ENCODE measurements around the gene SPRYD3.
A peak's percentile ranks its signal among the peaks of the same experiment; 100 is the strongest.

SPRYD3 gene

GRCh38 chr12:53082637-53083175 lies 3.5 kb upstream of the SPRYD3 start:
- no CpG with 5 or more reads among the region's 2 CpGs for WGBS
- no peak overlapping the region for H2BK120ac ChIP-seq (ENCODE audit: low read depth, low read length)
- no peaks in the 10 kb centered on the region for H3K36me3 ChIP-seq (ENCODE audit: control insufficient read depth in 1 of 2, insufficient read depth in 2 of 2, low read depth in 1 of 2, low read length in 2 of 2)
- H3K23ac ChIP-seq (ENCODE audit: low read length in 2 of 2): no peak overlapping the region
- no peak overlapping the region for H3K14ac ChIP-seq (ENCODE audit: low read length in 2 of 2)
- H3K79me1 ChIP-seq (replicated peaks; ENCODE audit: low read length, poor library complexity, severe bottlenecking): peaks cover 2% of the 10 kb centered on the region
- no peak overlapping the region for H3K4ac ChIP-seq (ENCODE audit: low read depth in 1 of 2, low read length in 2 of 2)
- no peak overlapping the region for H3K9ac ChIP-seq (ENCODE audit: low read length)
- peaks cover 0 to 9% of the 10 kb centered on the region in 2 experiments for H3K27me3 ChIP-seq (ENCODE audit: control insufficient read depth in 1 of 2, insufficient read depth in 1 of 2, low read length in 2 of 2)
- no peaks in the 10 kb centered on the region for H3K9me3 ChIP-seq (ENCODE audit: control insufficient read depth, low read length)
- no peak overlapping the region for H4K91ac ChIP-seq (ENCODE audit: low read length)
- H3K4me2 ChIP-seq (ENCODE audit: low read length, poor library complexity, severe bottlenecking): no peak overlapping the region
- H2BK15ac ChIP-seq (ENCODE audit: low read depth, poor library complexity, severe bottlenecking): no peak overlapping the region
- no peak overlapping the region for H2AFZ ChIP-seq (ENCODE audit: low read depth, low read length)
- no peak overlapping the region for H2BK5ac ChIP-seq (ENCODE audit: low read depth, low read length, poor library complexity, severe bottlenecking)
- no peak for DNase-seq
- peaks cover 5% of the 10 kb centered on the region for H3K4me1 ChIP-seq (ENCODE audit: control insufficient read depth, insufficient read depth, low read depth, low read length)
- H3K18ac ChIP-seq (ENCODE audit: low read depth in 1 of 2, low read length in 2 of 2): no peak overlapping the region
- no peak overlapping the region for H2AK5ac ChIP-seq (ENCODE audit: low read length, severe bottlenecking)
- no peak overlapping the region for H3K4me3 ChIP-seq (ENCODE audit: insufficient read depth in 1 of 2, low read depth in 1 of 2, low read length in 2 of 2)
- H2BK12ac ChIP-seq (ENCODE audit: low read length in 2 of 2): no peak overlapping the region
- no peak overlapping the region for H3K27ac ChIP-seq (ENCODE audit: low read length, poor library complexity, severe bottlenecking)
- no peak overlapping the region for H4K8ac ChIP-seq (ENCODE audit: low read length)

- Histone ChIP-seq H3K4me1 (ENCODE audit: control insufficient read depth, insufficient read depth, low read depth, low read length) (peaks cover 5% of the 10 kb centered on the region), H3K36me3 (ENCODE audit: control insufficient read depth in 1 of 2, insufficient read depth in 2 of 2, low read depth in 1 of 2, low read length in 2 of 2) (peaks cover 28 to 30% of the 10 kb centered on the region in 2 experiments), H3K23ac (ENCODE audit: low read length in 2 of 2) (peak overlapping the region in 1 of 2 experiments; percentile 19), H3K27ac (ENCODE audit: low read length, poor library complexity, severe bottlenecking) (peak overlapping the region; percentile 79), H2BK15ac (ENCODE audit: low read depth, poor library complexity, severe bottlenecking) (no peak overlapping the region), H3K79me1 (replicated peaks; ENCODE audit: low read length, poor library complexity, severe bottlenecking) (peaks cover 28% of the 10 kb centered on the region), H3K4me3 (ENCODE audit: insufficient read depth in 1 of 2, low read depth in 1 of 2, low read length in 2 of 2) (peak overlapping the region; percentile 68 to 85), H3K18ac (ENCODE audit: low read depth in 1 of 2, low read length in 2 of 2) (peak overlapping the region; percentile 34 to 81), H2BK12ac (ENCODE audit: low read length in 2 of 2) (no peak overlapping the region), H4K91ac (ENCODE audit: low read length) (peak overlapping the region; percentile 94), H4K8ac (ENCODE audit: low read length) (peak overlapping the region; percentile 88), H3K9me3 (ENCODE audit: control insufficient read depth, low read length) (no peaks in the 10 kb centered on the region), H3K9ac (ENCODE audit: low read length) (peak overlapping the region; percentile 88), H2BK120ac (ENCODE audit: low read depth, low read length) (peak overlapping the region; percentile 91), H3K4me2 (ENCODE audit: low read length, poor library complexity, severe bottlenecking) (peak overlapping the region; percentile 83), H3K14ac (ENCODE audit: low read length in 2 of 2) (peak overlapping the region in 1 of 2 experiments; percentile 85), H2AK5ac (ENCODE audit: low read length, severe bottlenecking) (peak overlapping the region; percentile 72), H3K4ac (ENCODE audit: low read depth in 1 of 2, low read length in 2 of 2) (peak overlapping the region; percentile 15 to 98), H3K27me3 (ENCODE audit: control insufficient read depth in 1 of 2, insufficient read depth in 1 of 2, low read length in 2 of 2) (no peaks in the 10 kb centered on the region), H2AFZ (ENCODE audit: low read depth, low read length) (peak overlapping the region; percentile 39), H2BK5ac (ENCODE audit: low read depth, low read length, poor library complexity, severe bottlenecking) (peak overlapping the region; percentile 10)
- peak; percentile 50 for DNase-seq
- WGBS: 23% methylated on average over 20 of the region's 25 CpGs
Observed at GRCh38 chr12:53078425-53079225, 565 bp downstream of the SPRYD3 start.

- H3K4ac ChIP-seq (ENCODE audit: low read depth in 1 of 2, low read length in 2 of 2): no peak overlapping the region
- no peak overlapping the region for H2AK5ac ChIP-seq (ENCODE audit: low read length, severe bottlenecking)
- no peak overlapping the region for H2BK12ac ChIP-seq (ENCODE audit: low read length in 2 of 2)
- DNase-seq: no peak
- no peak overlapping the region for H3K27ac ChIP-seq (ENCODE audit: low read length, poor library complexity, severe bottlenecking)
- H3K27me3 ChIP-seq (ENCODE audit: control insufficient read depth in 1 of 2, insufficient read depth in 1 of 2, low read length in 2 of 2): no peaks in the 10 kb centered on the region
- no peak overlapping the region for H3K4me3 ChIP-seq (ENCODE audit: insufficient read depth in 1 of 2, low read depth in 1 of 2, low read length in 2 of 2)
- no peak overlapping the region for H2BK5ac ChIP-seq (ENCODE audit: low read depth, low read length, poor library complexity, severe bottlenecking)
- H3K9ac ChIP-seq (ENCODE audit: low read length): no peak overlapping the region
- no peak overlapping the region for H3K14ac ChIP-seq (ENCODE audit: low read length in 2 of 2)
- WGBS: 99% methylated on average over 8 of the region's 8 CpGs
- H3K79me1 ChIP-seq (replicated peaks; ENCODE audit: low read length, poor library complexity, severe bottlenecking): peaks cover 31% of the 10 kb centered on the region
- H3K18ac ChIP-seq (ENCODE audit: low read depth in 1 of 2, low read length in 2 of 2): no peak overlapping the region
- H2BK15ac ChIP-seq (ENCODE audit: low read depth, poor library complexity, severe bottlenecking): no peak overlapping the region
- no peak overlapping the region for H4K8ac ChIP-seq (ENCODE audit: low read length)
- H2AFZ ChIP-seq (ENCODE audit: low read depth, low read length): no peak overlapping the region
- H2BK120ac ChIP-seq (ENCODE audit: low read depth, low read length): no peak overlapping the region
- no peak overlapping the region for H3K23ac ChIP-seq (ENCODE audit: low read length in 2 of 2)
- H4K91ac ChIP-seq (ENCODE audit: low read length): no peak overlapping the region
- H3K4me2 ChIP-seq (ENCODE audit: low read length, poor library complexity, severe bottlenecking): no peak overlapping the region
- H3K36me3 ChIP-seq (ENCODE audit: control insufficient read depth in 1 of 2, insufficient read depth in 2 of 2, low read depth in 1 of 2, low read length in 2 of 2): peaks cover 38 to 39% of the 10 kb centered on the region in 2 experiments
- peaks cover 8% of the 10 kb centered on the region for H3K4me1 ChIP-seq (ENCODE audit: control insufficient read depth, insufficient read depth, low read depth, low read length)
- no peaks in the 10 kb centered on the region for H3K9me3 ChIP-seq (ENCODE audit: control insufficient read depth, low read length)
Observed at GRCh38 chr12:53077030-53077429, 2.2 kb downstream of the SPRYD3 start.

GRCh38 chr12:53076461-53076860 lies 2.7 kb downstream of the SPRYD3 start:
- 98% methylated on average over 3 of the region's 3 CpGs for WGBS

More at GRCh38 chr12:53076461-53076860, 2.7 kb downstream of the SPRYD3 start:
- Histone ChIP-seq H3K4me3 (ENCODE audit: insufficient read depth in 1 of 2, low read depth in 1 of 2, low read length in 2 of 2) (no peak overlapping the region), H2AK5ac (ENCODE audit: low read length, severe bottlenecking) (no peak overlapping the region), H3K79me1 (replicated peaks; ENCODE audit: low read length, poor library complexity, severe bottlenecking) (peaks cover 33% of the 10 kb centered on the region), H3K27ac (ENCODE audit: low read length, poor library complexity, severe bottlenecking) (no peak overlapping the region), H3K18ac (ENCODE audit: low read depth in 1 of 2, low read length in 2 of 2) (no peak overlapping the region), H2BK15ac (ENCODE audit: low read depth, poor library complexity, severe bottlenecking) (no peak overlapping the region), H3K14ac (ENCODE audit: low read length in 2 of 2) (no peak overlapping the region), H2AFZ (ENCODE audit: low read depth, low read length) (no peak overlapping the region), H2BK120ac (ENCODE audit: low read depth, low read length) (no peak overlapping the region), H3K4me1 (ENCODE audit: control insufficient read depth, insufficient read depth, low read depth, low read length) (peaks cover 9% of the 10 kb centered on the region), H3K9ac (ENCODE audit: low read length) (no peak overlapping the region), H3K4ac (ENCODE audit: low read depth in 1 of 2, low read length in 2 of 2) (no peak overlapping the region), H2BK5ac (ENCODE audit: low read depth, low read length, poor library complexity, severe bottlenecking) (no peak overlapping the region), H3K27me3 (ENCODE audit: control insufficient read depth in 1 of 2, insufficient read depth in 1 of 2, low read length in 2 of 2) (no peaks in the 10 kb centered on the region), H3K4me2 (ENCODE audit: low read length, poor library complexity, severe bottlenecking) (no peak overlapping the region), H4K8ac (ENCODE audit: low read length) (no peak overlapping the region), H4K91ac (ENCODE audit: low read length) (no peak overlapping the region), H2BK12ac (ENCODE audit: low read length in 2 of 2) (no peak overlapping the region), H3K36me3 (ENCODE audit: control insufficient read depth in 1 of 2, insufficient read depth in 2 of 2, low read depth in 1 of 2, low read length in 2 of 2) (peaks cover 39 to 40% of the 10 kb centered on the region in 2 experiments), H3K23ac (ENCODE audit: low read length in 2 of 2) (no peak overlapping the region), H3K9me3 (ENCODE audit: control insufficient read depth, low read length) (no peaks in the 10 kb centered on the region)
- no peak for DNase-seq

Data from mesenchymal stem cell (in vitro differentiated cells and primary cell).